GM11168 (cell line): ENCODE results near the gene FOXR1.
"Not testable (repeated sequence)": the region's sequence is repeated elsewhere in the genome, so short reads cannot be mapped to it uniquely, and the experiment has no call there.

Experiments
- in situ Hi-C: fragments of 300-500 bp; cut with MboI; formaldehyde crosslinking; loops from one replicate; pipeline ENCODE4 v1.12.0; 2022; ENCODE audit warnings: low sequenced_read_pairs; ENCODE audit not compliant: unreplicated experiment

Gene FOXR1

GRCh38 chr11:118939953-118940598, 31.5 kb upstream of the FOXR1 start:
- in situ Hi-C loops, result no loop called here

- in situ Hi-C loops, result no loop called here
These were observed 24.5 kb upstream of the FOXR1 start for GRCh38 chr11:118947091-118947490.

GRCh38 chr11:118948000-118948399, 23.6 kb upstream of the FOXR1 start:
- in situ Hi-C loops, result no loop called here

GRCh38 chr11:118953265-118953664, 18.3 kb upstream of the FOXR1 start:
- in situ Hi-C loops, result loop anchor here (10.0 kb wide), 1 partner anchor 258 kb away; no protein-coding TSS in a partner anchor

- in situ Hi-C loops, result loop anchor here (10.0 kb wide), 1 partner anchor 259 kb away; no protein-coding TSS in a partner anchor
These were observed 17.6 kb upstream of the FOXR1 start for GRCh38 chr11:118953976-118954375.

GRCh38 chr11:118956094-118956846, 15.3 kb upstream of the FOXR1 start, which contains the start of gene UPK2:
Gene UPK2 (plus strand): TSS chr11:118956298. CDS start chr11:118956351, 53 bp downstream.
- in situ Hi-C loops, result loop anchor here (10.0 kb wide), 1 partner anchor 261 kb away; no protein-coding TSS in a partner anchor

- in situ Hi-C loops, result loop anchor here (10.0 kb wide), 1 partner anchor 262 kb away; no protein-coding TSS in a partner anchor
These were observed 14.6 kb upstream of the FOXR1 start for GRCh38 chr11:118956847-118957469.

GRCh38 chr11:118957549-118957948, 14.0 kb upstream of the FOXR1 start:
- in situ Hi-C loops, result loop anchor here (10.0 kb wide), 1 partner anchor 263 kb away; no protein-coding TSS in a partner anchor

- in situ Hi-C loops, result loop anchor here (10.0 kb wide), 1 partner anchor 263 kb away; no protein-coding TSS in a partner anchor
These were observed 13.6 kb upstream of the FOXR1 start for GRCh38 chr11:118957968-118958367.

GRCh38 chr11:118958577-118958976, 13.0 kb upstream of the FOXR1 start:
- in situ Hi-C loops, result loop anchor here (10.0 kb wide), 1 partner anchor 264 kb away; no protein-coding TSS in a partner anchor

GRCh38 chr11:118961189-118961588, 10.4 kb upstream of the FOXR1 start:
- in situ Hi-C loops, result no loop called here

GRCh38 chr11:118961591-118961990, 10.0 kb upstream of the FOXR1 start:
- in situ Hi-C loops, result no loop called here

- in situ Hi-C loops, result not testable (repeated sequence)
These were observed 2.1 kb upstream of the FOXR1 start for GRCh38 chr11:118969508-118969907.

- in situ Hi-C loops, result no loop called here
These were observed 2.4 kb downstream of the FOXR1 start for GRCh38 chr11:118973985-118974384.

- in situ Hi-C loops, result no loop called here
These were observed 4.5 kb downstream of the FOXR1 start for GRCh38 chr11:118975771-118976709.

GRCh38 chr11:118979434-118979833, 7.9 kb downstream of the FOXR1 start:
- in situ Hi-C loops, result no loop called here

GRCh38 chr11:118980191-118980881, 8.8 kb downstream of the FOXR1 start:
- in situ Hi-C loops, result no loop called here

GRCh38 chr11:118984337-118984736, 12.8 kb downstream of the FOXR1 start:
- in situ Hi-C loops, result not testable (repeated sequence)

GRCh38 chr11:118984825-118985224, 13.3 kb downstream of the FOXR1 start:
- in situ Hi-C loops, result no loop called here
